K562 (cell line): Measurements from ENCODE around the gene SLC3A2. TPM values are rescaled to one million over a fixed set of nuclear protein-coding genes. Genes with fewer than 3 reads are reported as not detected.
A peak's percentile ranks its signal among the peaks of the same experiment; 100 is the strongest.

Experiments used
- ATAC-seq: fragments of 200-7000 bp; cut with Tn5 transposase; 3 replicates; pipeline ENCODE4 v1.9.1; 2020; ENCODE audit warnings: moderate library complexity
- BruUV-seq: library from RNA; stranded (reverse); fragments of 400-500 nt; replicated peaks from 2 replicates; lab custom pipeline; 2021; lab: Mats Ljungman, UMichigan
- CTCF ChIA-PET: fragments of 300-600 bp; formaldehyde crosslinking; extraction: SDS; loops from one replicate; lab custom pipeline; 2021; ENCODE audit warnings: low intra/inter-chr PET ratio; lab: Yijun Ruan, JAX
- POLR2A ChIA-PET: fragments of 300-600, 350-650 bp; sonication (Branson Sonifier 250); formaldehyde crosslinking; extraction: SDS; loops from one replicate; lab custom pipeline; 2021; ENCODE audit warnings: antibody characterized with exemption, inconsistent platforms; lab: Yijun Ruan, JAX
- DNase-seq, 4 experiments: peaks; one replicate each; pipeline versions ENCODE4 v3.0.0 to v3.0.0-alpha.2; 2011 to 2018; ENCODE audit warnings: low spot score in 3 of 4, mixed read lengths in 3 of 4; ENCODE audit errors: extremely low read depth in 1 of 4
- FAIRE-seq: peaks from 2 replicates; lab custom pipeline; 2011; peaks lifted over from hg19 to GRCh38; lab: Jason Lieb, UNC
- H2AFZ ChIP-seq: 2 replicates; pipeline ENCODE4 v1.6.0; 2011; ENCODE audit warnings: low read depth, low read length, control low read depth, inconsistent platforms
- H3K27ac ChIP-seq: fragments of 200-600 bp; 3 replicates; pipeline ENCODE4 v1.8.0; 2011; ENCODE audit warnings: low read depth, mild to moderate bottlenecking, control low read depth, inconsistent platforms, low read length, moderate library complexity, mixed read lengths; ENCODE audit errors: extremely low read depth
- H3K27me3 ChIP-seq, 2 experiments: fragments of 300-600 bp in 1 of 2; 2 replicates in 1 of 2; 3 replicates in 1 of 2; pipeline versions ENCODE4 v1.6.0 to v1.8.0; 2011; ENCODE audit warnings: inconsistent platforms in 2 of 2, low read length in 2 of 2, mild to moderate bottlenecking in 1 of 2, mixed read lengths in 1 of 2, moderate library complexity in 1 of 2; ENCODE audit not compliant: control insufficient read depth in 2 of 2, insufficient read depth in 2 of 2
- H3K36me3 ChIP-seq: fragments of 300-600 bp; 3 replicates; pipeline ENCODE4 v1.8.0; 2011; ENCODE audit warnings: mild to moderate bottlenecking, low read length, inconsistent platforms; ENCODE audit not compliant: control insufficient read depth, insufficient read depth
- H3K4me1 ChIP-seq, 2 experiments: fragments of 200-600 bp in 1 of 2; replicated peaks in 1 of 2; 2 replicates in 1 of 2; 3 replicates in 1 of 2; pipeline versions ENCODE4 v1.5.1 to v1.8.0; 2011; ENCODE audit warnings: inconsistent platforms in 2 of 2, low read length in 2 of 2, mild to moderate bottlenecking in 1 of 2, mixed read lengths in 1 of 2, moderate library complexity in 1 of 2; ENCODE audit not compliant: control insufficient read depth in 2 of 2, insufficient read depth in 2 of 2
- H3K4me2 ChIP-seq: 2 replicates; pipeline ENCODE4 v1.6.1; 2011; ENCODE audit warnings: low read length, control low read depth, inconsistent platforms, mixed read lengths; ENCODE audit not compliant: insufficient read depth
- H3K4me3 ChIP-seq: fragments of 200-600 bp; sonication (generic), shearing (Covaris generic); 2 replicates; pipeline ENCODE4 v1.5.1; 2016; ENCODE audit warnings: control low read depth, inconsistent platforms
- H3K79me2 ChIP-seq: fragments of 200-600 bp; 3 replicates; pipeline ENCODE4 v1.8.0; 2011; ENCODE audit warnings: low read length, inconsistent platforms; ENCODE audit not compliant: control insufficient read depth, insufficient read depth
- H3K9ac ChIP-seq, 2 experiments: 2 replicates each; pipeline versions ENCODE4 v1.6.0 to v1.6.1; 2011; ENCODE audit warnings: low read depth in 2 of 2, low read length in 2 of 2, control low read depth in 1 of 2, inconsistent platforms in 1 of 2, mild to moderate bottlenecking in 1 of 2, mixed read lengths in 1 of 2; ENCODE audit not compliant: insufficient read depth in 1 of 2
- H3K9me1 ChIP-seq: one replicate; pipeline ENCODE4 v1.6.0; 2011; ENCODE audit warnings: inconsistent platforms, mild to moderate bottlenecking, low read length, moderate library complexity; ENCODE audit not compliant: control insufficient read depth, insufficient read depth
- H3K9me3 ChIP-seq: replicated peaks from 2 replicates; pipeline ENCODE4 v1.5.1; 2011; ENCODE audit warnings: low read depth, low read length, inconsistent platforms; ENCODE audit not compliant: control insufficient read depth, insufficient read depth
- H4K20me1 ChIP-seq: replicated peaks from 2 replicates; pipeline ENCODE4 v1.6.1; 2011; ENCODE audit warnings: low read length, inconsistent platforms, mixed read lengths; ENCODE audit not compliant: control insufficient read depth, insufficient read depth
- ATF3 ChIP-seq, 2 experiments: fragments of 450-650 bp in 1 of 2; sonication (generic) in 1 of 2; formaldehyde crosslinking in 1 of 2; IDR thresholded peaks in 1 of 2; conservative IDR thresholded peaks in 1 of 2; 2 replicates each; pipeline versions ENCODE4 v1.6.1 to v1.8.1; 2016 to 2023; ENCODE audit warnings: mild to moderate bottlenecking in 2 of 2, moderate library complexity in 2 of 2, inconsistent platforms in 1 of 2, missing genetic modification reagents in 1 of 2
- CEBPG ChIP-seq, 3 experiments: fragments of 200-800 bp in 1 of 3; sonication (Bioruptor generic) in 1 of 3; sonication (generic) in 1 of 3; formaldehyde crosslinking in 1 of 3; IDR thresholded peaks in 2 of 3; conservative IDR thresholded peaks in 1 of 3; 2 replicates each; pipeline versions ENCODE4 v1.6.1 to v1.8.0; 2016 to 2022; ENCODE audit warnings: missing compliant biosample characterization in 2 of 3, missing genetic modification characterization in 2 of 3, mild to moderate bottlenecking in 1 of 3, missing genetic modification reagents in 1 of 3
- ZFP36 ChIP-seq: fragments of 150-350 bp; IDR thresholded peaks from 2 replicates; pipeline ENCODE4 v1.6.1; 2018; ENCODE audit warnings: low read length, low read depth; ENCODE audit not compliant: partially characterized antibody
- WGBS: fragments of 100-300 bp; shearing (Covaris generic); methylation state at CpG from one replicate; pipeline ENCODE4 v1.1.6; 2016; ENCODE audit warnings: low coverage, mixed read lengths; ENCODE audit not compliant: insufficient coverage; ENCODE audit errors: missing lambda C conversion rate; 5-methylcytosine and 5-hydroxymethylcytosine counted together
- in situ Hi-C: fragments of 300-500 bp; cut with MboI; formaldehyde crosslinking; loops from 4 replicates; pipeline ENCODE4 v1.15.0; 2018; ENCODE audit warnings: inconsistent platforms, mixed read lengths
- intact Hi-C: fragments of 100-400 bp; cut with micrococcal nuclease; formaldehyde crosslinking; loops from 2 replicates; pipeline ENCODE4 v1.14.2; 2022
- polyA plus RNA-seq, 8 experiments: library from polyadenylated mRNA; depleted of rRNA in 4 of 8; stranded (reverse) in 5 of 8; unstranded in 3 of 8; fragments of >200 nt; fragmentation: Nextera tagmentation in 2 of 8; fragmentation: Illumina TruSeq in 1 of 8; extraction: Ambion mirVana in 2 of 8; extraction: Trizol in 1 of 8; gene quantifications; 2 replicates each; pipeline versions ENCODE4 v1.2.1 to v1.2.3, GENCODE V29; 2011 to 2014; ENCODE audit warnings: inconsistent platforms in 1 of 8, missing spikeins in 1 of 8
- total RNA-seq, 7 experiments: library from RNA; depleted of rRNA in 6 of 7; stranded (reverse); fragments of >200 nt in 6 of 7; fragmentation: Illumina TruSeq in 2 of 7; extraction: Trizol in 2 of 7; gene quantifications; 2 replicates each; pipeline versions ENCODE4 v1.2.1 to v1.2.3, GENCODE V29; 2011 to 2021; ENCODE audit warnings: low replicate concordance in 1 of 7

Gene SLC3A2
- total and polyA plus RNA-seq, 9 of the 15 experiments (the other 6 are each of a cell fraction or from before 2014, with no cell fraction given), result 20.0 to 296 (median 214) TPM

- FAIRE-seq, result no peak
Measured at GRCh38 chr11:62843466-62843865, 37.2 kb upstream of the SLC3A2 start.

More at GRCh38 chr11:62843466-62843865, 37.2 kb upstream of the SLC3A2 start:
- ATAC-seq, result no peak
- no peaks in the 10 kb centered on the region; the same call in 1 of the 2 replicates for H3K9me3 ChIP-seq
- no peak for DNase-seq
- H3K79me2 ChIP-seq, result peaks cover 14% of the 10 kb centered on the region
- CTCF ChIA-PET, result no interaction called here
- H3K27me3 ChIP-seq, result no peaks in the 10 kb centered on the region
- H3K4me1 ChIP-seq, result peaks cover 5 to 19% of the 10 kb centered on the region in 2 experiments; a peak in 3 of 5 replicates
- 0 out of 4 replicates have a peak overlapping the region, but pooled peaks of 1 of the 2 experiments have one; percentile 40 for H3K9ac ChIP-seq
- POLR2A ChIA-PET, result interaction anchor here (0.6 to 6.3 kb wide), 3 partner anchors 11 to 56 kb away, joined by 3 to 100 read pairs (median 4); partner anchors contain the start of gene TMEM179B
- no TSS peak for BruUV-seq
- no peaks in the 10 kb centered on the region for H4K20me1 ChIP-seq
- intact Hi-C loops (loop anchor here (5.0 to 10.0 kb wide), 3 partner anchors 119 to 446 kb away; partner anchors contain the start of genes C11orf98, CSKMT, HNRNPUL2 and TTC9C), in situ Hi-C loops (no loop called here)
- no peak overlapping the region for H3K4me2 ChIP-seq
- H3K27ac ChIP-seq, result no peak overlapping the region
- no peaks in the 10 kb centered on the region for H3K9me1 ChIP-seq
- no peak overlapping the region for H3K4me3 ChIP-seq
- TF ChIP-seq ATF3 (IDR thresholded peaks at IDR 0.05) (peak; percentile 48; the same call in 1 of the 2 replicates), ATF3 (CRISPR knock-in tag; conservative IDR thresholded peaks at IDR 0.05) (no peak), CEBPG (CRISPR knock-in tag; IDR thresholded peaks at IDR 0.05) (peak; percentile 41; the same call in 1 of the 2 replicates), CEBPG (tag; conservative IDR thresholded peaks at IDR 0.05 in 1 of 2, IDR thresholded peaks at IDR 0.05 in 1 of 2) (0 out of 4 replicates have a peak, but pooled peaks of 1 of the 2 experiments have one; percentile 24), ZFP36 (no peak)
- 83% methylated on average over 3 of the region's 3 CpGs for WGBS
- H2AFZ ChIP-seq, result peak overlapping the region; percentile 1; the same call in 1 of the 2 replicates
- H3K36me3 ChIP-seq, result no peaks in the 10 kb centered on the region
